Measurements from ENCODE around the gene ADPGK.
"Not testable (repeated sequence)": the region's sequence is repeated elsewhere in the genome, so short reads cannot be mapped to it uniquely, and the experiment has no call there.

The ADPGK gene

DNA sequence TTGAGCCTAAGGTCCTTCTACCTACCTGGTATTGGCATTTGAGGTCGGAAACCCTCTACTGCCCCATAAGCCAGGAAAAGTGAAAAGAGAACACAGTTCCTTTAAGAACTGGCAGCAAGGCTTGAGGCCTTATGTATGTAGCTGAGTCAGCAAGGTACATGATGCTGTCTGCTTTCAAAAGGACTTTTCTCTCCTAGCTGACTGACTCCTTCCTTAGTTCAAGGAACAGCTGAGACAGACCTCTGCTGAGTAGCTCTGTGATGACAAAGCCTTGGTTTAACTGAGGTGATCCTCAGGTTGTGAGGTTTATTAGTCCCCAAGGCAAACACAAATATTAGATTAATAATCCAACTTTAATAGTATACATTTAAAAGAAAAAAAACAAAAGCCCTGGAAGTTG, 45.8 kb downstream of the ADPGK start:
- DNase-seq, result no peak

GRCh38 chr15:72737061-72737460, 46.5 kb downstream of the ADPGK start:
- DNase-seq, result no peak

- no peak for DNase-seq
Observed at GRCh38 chr15:72735111-72735510, 48.4 kb downstream of the ADPGK start.

- no peak for DNase-seq
Observed at GRCh38 chr15:72733941-72734738, 49.4 kb downstream of the ADPGK start.

DNA sequence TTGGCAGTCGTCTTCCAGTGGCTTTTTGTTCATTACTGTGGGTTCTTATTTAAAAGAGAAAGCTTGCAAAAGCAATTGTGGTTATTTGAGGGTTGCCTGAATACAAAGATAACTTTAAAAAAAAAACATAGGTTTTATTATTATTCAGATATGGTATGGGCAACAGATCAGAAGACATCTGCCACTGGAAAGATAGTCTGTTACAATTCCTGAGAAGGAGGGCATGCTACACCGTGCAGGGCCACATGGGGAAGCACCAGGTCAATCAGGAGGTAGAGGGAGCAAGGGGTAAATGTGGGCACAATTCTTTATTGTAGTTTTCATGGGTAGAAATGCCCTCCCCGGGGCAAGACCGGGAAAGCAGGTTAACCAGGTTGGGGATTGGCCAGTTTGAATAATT, 51.0 kb downstream of the ADPGK start:
- no peak for DNase-seq

GRCh38 chr15:72732086-72732485, 51.5 kb downstream of the ADPGK start:
- no peak for DNase-seq

DNA sequence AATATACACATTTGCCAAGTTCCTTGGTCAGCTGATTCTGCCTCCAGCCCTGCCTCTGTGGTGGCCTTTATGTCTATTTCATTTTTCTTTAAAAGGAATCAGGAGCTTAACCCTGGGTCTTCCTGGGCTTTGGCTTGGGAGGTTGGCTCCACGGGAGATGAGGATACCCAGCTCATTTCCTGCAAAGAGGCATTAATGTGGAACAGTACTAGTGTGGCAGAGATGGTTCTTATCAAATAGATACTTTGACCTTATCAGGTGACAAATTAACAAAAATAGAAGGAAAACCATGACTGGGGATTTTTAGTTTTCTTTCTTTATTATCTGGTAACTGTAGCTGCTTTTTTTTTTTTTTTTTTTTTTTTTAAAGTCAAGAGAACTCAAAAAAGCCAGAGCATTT, 54.7 kb downstream of the ADPGK start:
- no peak for DNase-seq

DNA sequence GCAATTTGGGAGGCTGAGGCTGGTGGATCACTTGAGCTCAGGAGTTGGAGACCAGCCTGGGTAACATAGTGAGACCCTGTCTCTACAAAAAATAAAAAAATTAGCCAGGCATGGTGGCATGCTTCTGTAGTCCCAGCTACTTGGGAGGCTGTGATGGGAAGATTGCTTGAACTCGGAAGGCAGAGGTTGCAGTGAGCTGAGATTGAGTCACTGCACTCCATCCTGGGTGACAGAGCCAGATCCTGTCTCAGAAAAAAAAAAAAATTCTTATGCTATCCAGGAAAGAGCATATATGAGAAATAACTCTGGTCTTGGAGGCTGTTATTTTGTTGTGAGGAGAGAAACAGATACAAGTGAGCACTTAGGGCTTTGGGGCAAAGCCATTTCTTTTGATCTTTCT, 55.3 kb downstream of the ADPGK start:
- not testable (repeated sequence) for DNase-seq

- DNase-seq, result no peak
Observed at GRCh38 chr15:72727154-72727553, 56.4 kb downstream of the ADPGK start.

GRCh38 chr15:72725851-72726250, 57.7 kb downstream of the ADPGK start:
- DNase-seq, result not testable (repeated sequence)

- no peak for DNase-seq
Observed at GRCh38 chr15:72725446-72725845, 58.1 kb downstream of the ADPGK start.

DNA sequence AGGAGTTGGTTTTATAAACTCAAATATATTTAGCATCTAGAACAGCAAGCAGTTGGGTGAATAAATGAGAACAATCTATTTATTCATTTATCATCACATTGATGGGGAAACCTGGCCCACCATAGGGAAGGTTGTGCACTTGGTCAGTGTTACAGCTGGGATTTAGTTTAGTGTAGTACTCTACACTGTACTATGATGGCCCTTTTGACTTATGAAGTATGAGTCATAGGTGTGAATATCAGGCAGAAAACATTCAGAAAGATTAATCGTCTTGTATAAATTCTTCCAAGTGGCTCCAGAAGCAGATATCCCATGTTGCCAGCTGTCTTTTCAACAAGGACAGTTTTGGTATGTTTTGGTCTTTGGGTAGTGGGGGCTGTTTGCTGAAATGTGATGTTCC, 59.5 kb downstream of the ADPGK start:
- no peak for DNase-seq

- DNase-seq, result no peak
Observed at GRCh38 chr15:72722071-72722696, 61.4 kb downstream of the ADPGK start.

DNA sequence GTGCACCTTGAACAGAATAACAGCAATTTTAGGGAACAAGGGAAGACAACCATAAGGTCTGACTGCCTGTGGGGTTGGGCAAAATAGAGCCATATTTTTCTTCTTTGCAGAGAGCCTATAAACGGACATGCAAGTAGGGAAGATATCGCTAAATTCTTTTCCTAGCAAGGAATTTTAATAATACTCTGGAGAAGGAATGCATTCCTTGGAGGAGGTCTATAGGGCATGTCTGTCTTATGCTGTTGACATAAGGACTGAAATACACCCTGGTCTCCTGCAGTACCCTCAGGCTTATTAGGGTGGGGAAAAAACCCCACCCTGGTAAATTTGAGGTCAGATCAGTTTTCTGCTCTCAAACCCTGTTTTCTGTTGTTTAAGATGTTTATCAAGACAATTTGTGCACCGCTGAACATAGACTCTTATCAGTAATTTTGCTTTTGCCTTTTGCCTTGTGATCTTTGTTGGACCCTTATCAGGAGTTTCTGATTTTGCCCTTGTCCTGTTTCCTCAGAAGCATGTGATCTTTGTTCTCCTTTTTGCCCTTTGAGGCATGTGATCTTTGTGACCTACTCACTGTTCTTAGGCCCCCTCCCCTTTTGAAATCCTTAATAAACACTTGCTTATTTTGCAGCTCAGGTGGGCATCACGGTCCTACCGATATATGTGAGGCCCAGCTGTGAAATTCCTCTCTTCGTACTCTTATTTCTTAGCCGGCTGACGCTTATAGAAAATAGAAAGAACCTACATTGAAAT, 74.8 kb downstream of the ADPGK start:
- DNase-seq, result not testable (repeated sequence)

DNA sequence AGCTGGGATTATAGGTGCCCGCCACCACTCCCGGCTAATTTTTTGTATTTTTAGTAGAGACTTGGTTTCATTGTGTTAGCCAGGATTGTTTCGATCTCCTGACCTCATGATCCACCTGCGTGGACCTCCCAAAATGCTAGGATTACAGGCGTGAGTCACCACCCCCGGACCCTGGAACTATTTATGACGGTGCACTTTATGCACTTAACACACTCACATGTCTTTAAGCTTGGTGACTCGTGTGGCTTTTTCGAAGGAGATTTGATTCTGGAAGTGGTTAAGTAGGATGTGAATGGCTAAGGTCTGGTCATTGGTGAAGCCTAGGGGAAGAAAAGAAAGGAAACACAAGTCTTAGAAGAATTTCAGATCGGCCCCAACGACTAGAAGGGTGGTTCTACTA, 77.3 kb downstream of the ADPGK start:
- DNase-seq, result no peak
